ENCODE measurements around the gene LRBA.

DNA sequence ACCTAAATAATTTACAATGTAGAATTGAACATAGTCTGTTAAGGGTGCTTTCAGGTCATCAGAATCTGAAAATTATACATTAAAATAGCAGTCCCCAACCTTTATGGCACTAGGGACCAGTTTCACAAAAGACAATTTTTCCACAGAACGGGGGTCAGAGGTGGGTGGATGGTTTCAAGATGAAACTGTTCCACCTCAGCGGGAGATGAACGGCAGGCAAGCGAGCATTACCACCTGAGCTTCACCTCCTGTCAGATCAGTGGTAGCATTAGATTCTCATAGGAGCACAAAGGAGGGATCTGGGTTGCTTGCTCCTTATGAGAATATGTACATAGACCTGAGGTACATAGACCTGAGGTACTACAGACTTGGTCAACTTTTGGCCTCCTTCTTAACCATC, 29.0 kb downstream of the LRBA start:
- no peak for TF ChIP-seq ZNF785 (CRISPR knock-in tag; IDR thresholded peaks at IDR 0.05)
- no peak for TF ChIP-seq SLC30A9 (CRISPR knock-in tag; IDR thresholded peaks at IDR 0.05)
- TF ChIP-seq ZNF24 (IDR thresholded peaks at IDR 0.05) = no peak
- no peak for TF ChIP-seq USF1 (CRISPR knock-in tag; IDR thresholded peaks at IDR 0.05)
- TF ChIP-seq MYNN (IDR thresholded peaks at IDR 0.05) = no peak
- no peak for TF ChIP-seq MYNN (CRISPR knock-in tag; IDR thresholded peaks at IDR 0.05)

Measured in K562 (cell line).